ENCODE results near the gene METTL25.
A peak's percentile ranks its signal among the peaks of the same experiment; 100 is the strongest.

Gene METTL25

GRCh38 chr12:82378997-82379396 lies 20.7 kb downstream of the METTL25 start:
- Histone ChIP-seq H3K18ac (ENCODE audit: low read length) (no peak overlapping the region), H3K4ac (ENCODE audit: low read depth, low read length) (no peak overlapping the region), H2BK120ac (ENCODE audit: low read depth, low read length) (no peak overlapping the region), H3K9ac (ENCODE audit: low read length) (no peak overlapping the region), H3K27ac (ENCODE audit: low read depth, low read length) (no peak overlapping the region), H2BK5ac (ENCODE audit: low read length) (no peak overlapping the region), H3K27me3 (ENCODE audit: insufficient read depth, low read length, poor library complexity) (no peaks in the 10 kb centered on the region), H2BK15ac (replicated peaks; ENCODE audit: low read depth) (no peak overlapping the region), H3K36me3 (ENCODE audit: control insufficient read depth, insufficient read depth, low read length) (no peaks in the 10 kb centered on the region), H2AK5ac (ENCODE audit: low read length) (no peak overlapping the region), H3K4me3 (ENCODE audit: low read length) (no peak overlapping the region), H4K5ac (ENCODE audit: low read length) (no peak overlapping the region), H3K23ac (ENCODE audit: low read length) (no peak overlapping the region), H3K79me2 (ENCODE audit: control insufficient read depth, insufficient read depth, low read length) (no peaks in the 10 kb centered on the region), H3K4me2 (ENCODE audit: low read length) (no peak overlapping the region), H3K56ac (ENCODE audit: low read length) (no peak overlapping the region), H3K79me1 (ENCODE audit: low read length) (no peaks in the 10 kb centered on the region), H4K8ac (ENCODE audit: low read depth, low read length) (no peak overlapping the region), H3K4me1 (ENCODE audit: control insufficient read depth, low read depth, low read length) (no peaks in the 10 kb centered on the region)
- no peak for DNase-seq

GRCh38 chr12:82383930-82384552 lies 25.7 kb downstream of the METTL25 start:
- no peak overlapping the region for H3K9ac ChIP-seq (ENCODE audit: low read length)
- H4K5ac ChIP-seq (ENCODE audit: low read length) = no peak overlapping the region
- no peak overlapping the region for H3K4me3 ChIP-seq (ENCODE audit: low read length)
- H3K4me1 ChIP-seq (ENCODE audit: control insufficient read depth, low read depth, low read length) = no peaks in the 10 kb centered on the region
- H2BK5ac ChIP-seq (ENCODE audit: low read length) = no peak overlapping the region
- H2BK120ac ChIP-seq (ENCODE audit: low read depth, low read length) = no peak overlapping the region
- no peak overlapping the region for H2BK15ac ChIP-seq (replicated peaks; ENCODE audit: low read depth)
- no peaks in the 10 kb centered on the region for H3K79me2 ChIP-seq (ENCODE audit: control insufficient read depth, insufficient read depth, low read length)
- H3K18ac ChIP-seq (ENCODE audit: low read length) = no peak overlapping the region
- peak; percentile 6 for DNase-seq
- H3K23ac ChIP-seq (ENCODE audit: low read length) = no peak overlapping the region
- H3K4me2 ChIP-seq (ENCODE audit: low read length) = no peak overlapping the region
- no peak overlapping the region for H4K8ac ChIP-seq (ENCODE audit: low read depth, low read length)
- no peak overlapping the region for H3K27ac ChIP-seq (ENCODE audit: low read depth, low read length)
- no peak overlapping the region for H3K4ac ChIP-seq (ENCODE audit: low read depth, low read length)
- H3K56ac ChIP-seq (ENCODE audit: low read length) = no peak overlapping the region
- H3K79me1 ChIP-seq (ENCODE audit: low read length) = no peaks in the 10 kb centered on the region
- no CpG with 5 or more reads among the region's 2 CpGs for WGBS (ENCODE audit: extremely low coverage, insufficient coverage, low lambda C conversion rate)
- no peak overlapping the region for H2AK5ac ChIP-seq (ENCODE audit: low read length)
- H3K27me3 ChIP-seq (ENCODE audit: insufficient read depth, low read length, poor library complexity) = no peaks in the 10 kb centered on the region
- no peaks in the 10 kb centered on the region for H3K36me3 ChIP-seq (ENCODE audit: control insufficient read depth, insufficient read depth, low read length)

- H4K5ac ChIP-seq (ENCODE audit: low read length) = no peak overlapping the region
- H3K18ac ChIP-seq (ENCODE audit: low read length) = no peak overlapping the region
- no peaks in the 10 kb centered on the region for H3K27me3 ChIP-seq (ENCODE audit: insufficient read depth, low read length, poor library complexity)
- no peak overlapping the region for H3K9ac ChIP-seq (ENCODE audit: low read length)
- H3K4me1 ChIP-seq (ENCODE audit: control insufficient read depth, low read depth, low read length) = no peaks in the 10 kb centered on the region
- no peak for DNase-seq
- H2BK120ac ChIP-seq (ENCODE audit: low read depth, low read length) = no peak overlapping the region
- H2BK5ac ChIP-seq (ENCODE audit: low read length) = no peak overlapping the region
- H3K27ac ChIP-seq (ENCODE audit: low read depth, low read length) = no peak overlapping the region
- H4K8ac ChIP-seq (ENCODE audit: low read depth, low read length) = no peak overlapping the region
- H3K4me3 ChIP-seq (ENCODE audit: low read length) = no peak overlapping the region
- H3K79me2 ChIP-seq (ENCODE audit: control insufficient read depth, insufficient read depth, low read length) = no peaks in the 10 kb centered on the region
- H3K4me2 ChIP-seq (ENCODE audit: low read length) = no peak overlapping the region
- no peak overlapping the region for H3K56ac ChIP-seq (ENCODE audit: low read length)
- no peak overlapping the region for H2BK15ac ChIP-seq (replicated peaks; ENCODE audit: low read depth)
- no peaks in the 10 kb centered on the region for H3K36me3 ChIP-seq (ENCODE audit: control insufficient read depth, insufficient read depth, low read length)
- H3K4ac ChIP-seq (ENCODE audit: low read depth, low read length) = no peak overlapping the region
- H2AK5ac ChIP-seq (ENCODE audit: low read length) = no peak overlapping the region
- no peak overlapping the region for H3K23ac ChIP-seq (ENCODE audit: low read length)
- no peaks in the 10 kb centered on the region for H3K79me1 ChIP-seq (ENCODE audit: low read length)
Measured at GRCh38 chr12:82398879-82399278, 40.5 kb downstream of the METTL25 start.

- H2BK5ac ChIP-seq (ENCODE audit: low read length) = no peak overlapping the region
- no peak overlapping the region for H3K23ac ChIP-seq (ENCODE audit: low read length)
- H3K79me1 ChIP-seq (ENCODE audit: low read length) = no peaks in the 10 kb centered on the region
- H2BK15ac ChIP-seq (replicated peaks; ENCODE audit: low read depth) = no peak overlapping the region
- DNase-seq = no peak
- H3K27ac ChIP-seq (ENCODE audit: low read depth, low read length) = no peak overlapping the region
- no CpG with 5 or more reads among the region's 2 CpGs for WGBS (ENCODE audit: extremely low coverage, insufficient coverage, low lambda C conversion rate)
- H3K56ac ChIP-seq (ENCODE audit: low read length) = no peak overlapping the region
- no peak overlapping the region for H4K5ac ChIP-seq (ENCODE audit: low read length)
- H3K9ac ChIP-seq (ENCODE audit: low read length) = no peak overlapping the region
- H3K36me3 ChIP-seq (ENCODE audit: control insufficient read depth, insufficient read depth, low read length) = no peaks in the 10 kb centered on the region
- no peak overlapping the region for H3K4me3 ChIP-seq (ENCODE audit: low read length)
- H2BK120ac ChIP-seq (ENCODE audit: low read depth, low read length) = no peak overlapping the region
- no peak overlapping the region for H3K4me2 ChIP-seq (ENCODE audit: low read length)
- H3K4me1 ChIP-seq (ENCODE audit: control insufficient read depth, low read depth, low read length) = no peaks in the 10 kb centered on the region
- no peak overlapping the region for H3K18ac ChIP-seq (ENCODE audit: low read length)
- no peak overlapping the region for H2AK5ac ChIP-seq (ENCODE audit: low read length)
- H3K27me3 ChIP-seq (ENCODE audit: insufficient read depth, low read length, poor library complexity) = no peaks in the 10 kb centered on the region
- no peaks in the 10 kb centered on the region for H3K79me2 ChIP-seq (ENCODE audit: control insufficient read depth, insufficient read depth, low read length)
- no peak overlapping the region for H4K8ac ChIP-seq (ENCODE audit: low read depth, low read length)
- no peak overlapping the region for H3K4ac ChIP-seq (ENCODE audit: low read depth, low read length)
Measured at GRCh38 chr12:82400819-82401218, 42.5 kb downstream of the METTL25 start.

- Histone ChIP-seq H3K27ac (ENCODE audit: low read depth, low read length) (no peak overlapping the region), H3K4me1 (ENCODE audit: control insufficient read depth, low read depth, low read length) (no peaks in the 10 kb centered on the region), H2BK5ac (ENCODE audit: low read length) (no peak overlapping the region), H3K4me3 (ENCODE audit: low read length) (no peak overlapping the region), H2BK120ac (ENCODE audit: low read depth, low read length) (no peak overlapping the region), H3K18ac (ENCODE audit: low read length) (no peak overlapping the region), H3K9ac (ENCODE audit: low read length) (no peak overlapping the region), H4K8ac (ENCODE audit: low read depth, low read length) (no peak overlapping the region), H3K4ac (ENCODE audit: low read depth, low read length) (no peak overlapping the region), H3K79me1 (ENCODE audit: low read length) (no peaks in the 10 kb centered on the region), H3K4me2 (ENCODE audit: low read length) (no peak overlapping the region), H3K56ac (ENCODE audit: low read length) (no peak overlapping the region), H3K36me3 (ENCODE audit: control insufficient read depth, insufficient read depth, low read length) (no peaks in the 10 kb centered on the region), H2AK5ac (ENCODE audit: low read length) (no peak overlapping the region), H3K79me2 (ENCODE audit: control insufficient read depth, insufficient read depth, low read length) (no peaks in the 10 kb centered on the region), H2BK15ac (replicated peaks; ENCODE audit: low read depth) (no peak overlapping the region), H3K27me3 (ENCODE audit: insufficient read depth, low read length, poor library complexity) (no peaks in the 10 kb centered on the region), H3K23ac (ENCODE audit: low read length) (no peak overlapping the region), H4K5ac (ENCODE audit: low read length) (no peak overlapping the region)
- WGBS (ENCODE audit: extremely low coverage, insufficient coverage, low lambda C conversion rate) = no CpG with 5 or more reads among the region's 1 CpG
- DNase-seq = no peak
Measured at GRCh38 chr12:82406651-82407050, 48.3 kb downstream of the METTL25 start.

GRCh38 chr12:82407481-82407880 lies 49.2 kb downstream of the METTL25 start:
- Histone ChIP-seq H2BK120ac (ENCODE audit: low read depth, low read length) (no peak overlapping the region), H3K4me2 (ENCODE audit: low read length) (no peak overlapping the region), H3K56ac (ENCODE audit: low read length) (no peak overlapping the region), H2BK5ac (ENCODE audit: low read length) (no peak overlapping the region), H3K4ac (ENCODE audit: low read depth, low read length) (no peak overlapping the region), H2AK5ac (ENCODE audit: low read length) (no peak overlapping the region), H4K8ac (ENCODE audit: low read depth, low read length) (no peak overlapping the region), H3K79me2 (ENCODE audit: control insufficient read depth, insufficient read depth, low read length) (no peaks in the 10 kb centered on the region), H3K27ac (ENCODE audit: low read depth, low read length) (no peak overlapping the region), H3K9ac (ENCODE audit: low read length) (no peak overlapping the region), H3K23ac (ENCODE audit: low read length) (no peak overlapping the region), H2BK15ac (replicated peaks; ENCODE audit: low read depth) (no peak overlapping the region), H3K18ac (ENCODE audit: low read length) (no peak overlapping the region), H3K4me3 (ENCODE audit: low read length) (no peak overlapping the region), H3K79me1 (ENCODE audit: low read length) (no peaks in the 10 kb centered on the region), H3K4me1 (ENCODE audit: control insufficient read depth, low read depth, low read length) (no peaks in the 10 kb centered on the region), H3K27me3 (ENCODE audit: insufficient read depth, low read length, poor library complexity) (no peaks in the 10 kb centered on the region), H4K5ac (ENCODE audit: low read length) (no peak overlapping the region), H3K36me3 (ENCODE audit: control insufficient read depth, insufficient read depth, low read length) (no peaks in the 10 kb centered on the region)
- DNase-seq = no peak
- no CpG with 5 or more reads among the region's 5 CpGs for WGBS (ENCODE audit: extremely low coverage, insufficient coverage, low lambda C conversion rate)

Data from mesendoderm (in vitro differentiated cells).